CD4-positive, CD25-positive, alpha-beta regulatory T cell (primary cell): ENCODE results near the gene R3HDM2. TPM values are rescaled to one million over a fixed set of nuclear protein-coding genes. Genes with fewer than 3 reads are reported as not detected.
"Not testable (repeated sequence)": the region's sequence is repeated elsewhere in the genome, so short reads cannot be mapped to it uniquely, and the experiment has no call there.

Source experiments
- ATAC-seq, 2 donors: fragments of 150-1000 bp; cut with Tn5 transposase; one replicate each; pipeline ENCODE4 v1.10.0; 2021; ENCODE audit warnings: low read depth in 2 of 2, moderate number of reproducible peaks in 2 of 2, moderate library complexity in 1 of 2
- DNase-seq, 3 donors: peaks; one replicate each; pipeline versions ENCODE4 v3.0.0 to v3.0.0-alpha.2; 2012 to 2022; ENCODE audit warnings: mixed read lengths in 1 of 3
- H3K27ac ChIP-seq: one replicate; pipeline ENCODE4 v1.7.0; 2013; ENCODE audit warnings: mild to moderate bottlenecking, low read length; ENCODE audit not compliant: insufficient read depth, poor library complexity, severe bottlenecking
- H3K27me3 ChIP-seq: one replicate; pipeline ENCODE4 v1.7.0; 2013; ENCODE audit warnings: low read length; ENCODE audit not compliant: control insufficient read depth, insufficient read depth
- H3K36me3 ChIP-seq: one replicate; pipeline ENCODE4 v1.7.0; 2013; ENCODE audit warnings: mild to moderate bottlenecking, low read length, moderate library complexity; ENCODE audit not compliant: control insufficient read depth, insufficient read depth
- H3K4me1 ChIP-seq: 2 replicates; pipeline ENCODE4 v1.7.0; 2013; ENCODE audit warnings: mild to moderate bottlenecking, low read length; ENCODE audit not compliant: insufficient read depth, control insufficient read depth, poor library complexity, severe bottlenecking
- H3K4me3 ChIP-seq: one replicate; pipeline ENCODE4 v1.7.0; 2013; ENCODE audit warnings: low read depth, mild to moderate bottlenecking, low read length, moderate library complexity
- H3K9me3 ChIP-seq, 2 experiments: 1 replicate in 1 of 2; 2 replicates in 1 of 2; pipeline ENCODE4 v1.7.0; 2013; ENCODE audit warnings: low read length in 2 of 2, mild to moderate bottlenecking in 1 of 2, moderate library complexity in 1 of 2; ENCODE audit not compliant: control insufficient read depth in 2 of 2
- H3K27ac Mint-ChIP-seq, 3 donors: one replicate each; pipeline ENCODE4 v1.8.0; 2020 to 2022; ENCODE audit warnings: mild to moderate bottlenecking in 3 of 3, mixed read lengths in 3 of 3, moderate library complexity in 2 of 3
- H3K27me3 Mint-ChIP-seq: one replicate; pipeline ENCODE4 v1.8.0; 2022; ENCODE audit warnings: mild to moderate bottlenecking, mixed read lengths
- H3K36me3 Mint-ChIP-seq: one replicate; pipeline ENCODE4 v1.8.0; 2020; ENCODE audit warnings: mixed read lengths
- H3K4me1 Mint-ChIP-seq, 4 donors: one replicate each; pipeline ENCODE4 v1.8.0; 2020 to 2022; ENCODE audit warnings: mixed read lengths in 4 of 4, mild to moderate bottlenecking in 1 of 4
- H3K4me3 Mint-ChIP-seq, 4 donors: one replicate each; pipeline ENCODE4 v1.8.0; 2020 to 2022; ENCODE audit warnings: mild to moderate bottlenecking in 4 of 4, mixed read lengths in 4 of 4, moderate library complexity in 3 of 4
- H3K9me3 Mint-ChIP-seq, 7 donors: one replicate each; pipeline ENCODE4 v1.8.0; 2020 to 2022; ENCODE audit warnings: mixed read lengths in 7 of 7, mild to moderate bottlenecking in 3 of 7, moderate library complexity in 2 of 7
- polyA plus RNA-seq, 4 donors: library from polyadenylated mRNA; unstranded; fragments of 300-500 nt; fragmentation: Illumina TruSeq; gene quantifications; one replicate each; pipeline ENCODE4 v1.2.3, GENCODE V29; 2021
- total RNA-seq: library from RNA; stranded (reverse); gene quantifications from one replicate; pipeline ENCODE4 v1.2.3, GENCODE V29; 2022

Gene R3HDM2
- total and polyA plus RNA-seq, 5 donors from 2014 or later: 6.0 to 115 (median 8.1) TPM

GRCh38 chr12:57415088-57415487 is 15.8 kb downstream of the R3HDM2 start:
- H3K36me3 Mint-ChIP-seq: peaks cover 5% of the 10 kb centered on the region
- Histone ChIP-seq H3K9me3 (no peaks in the 10 kb centered on the region), H3K4me3 (no peak overlapping the region), H3K27me3 (no peaks in the 10 kb centered on the region), H3K27ac (no peak overlapping the region), H3K4me1 (peaks cover 4% of the 10 kb centered on the region), H3K36me3 (peaks cover 10% of the 10 kb centered on the region)
- H3K27ac Mint-ChIP-seq: peak overlapping the region in 2 of 3 donors; percentile 54 to 77
- H3K27me3 Mint-ChIP-seq: no peaks in the 10 kb centered on the region
- ATAC-seq (no peak), DNase-seq (no peak)
- no peaks in the 10 kb centered on the region for H3K9me3 Mint-ChIP-seq
- H3K4me3 Mint-ChIP-seq: peak overlapping the region in 1 of 4 donors; percentile 9
- H3K4me1 Mint-ChIP-seq: peaks cover 31 to 68% (median 44%) of the 10 kb centered on the region in 4 donors

DNA sequence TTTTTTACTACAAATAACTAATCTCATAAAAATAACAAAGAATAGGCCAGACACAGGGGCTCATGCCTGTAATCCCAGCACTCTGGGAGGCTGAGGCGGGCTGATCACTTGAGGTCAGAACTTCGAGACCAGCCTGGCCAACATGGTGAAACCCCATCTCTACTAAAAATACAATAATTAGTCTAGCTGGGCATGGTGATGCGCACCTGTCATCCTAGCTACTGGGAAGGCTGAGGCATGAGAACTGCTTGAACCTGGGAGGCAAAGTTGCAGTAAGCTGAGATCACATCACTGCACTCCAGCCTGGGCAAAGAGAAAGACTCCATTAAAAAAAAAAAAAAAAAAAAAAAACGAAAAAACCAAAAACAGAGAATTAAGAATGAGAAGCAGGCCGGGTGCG is 16.7 kb downstream of the R3HDM2 start:
- not testable (repeated sequence) for H3K27me3 ChIP-seq, H3K36me3 Mint-ChIP-seq, H3K27me3 Mint-ChIP-seq, DNase-seq, H3K4me1 ChIP-seq, H3K9me3 ChIP-seq, H3K4me3 Mint-ChIP-seq, H3K27ac ChIP-seq, ATAC-seq, H3K9me3 Mint-ChIP-seq, H3K4me3 ChIP-seq, H3K27ac Mint-ChIP-seq
- H3K36me3 ChIP-seq: peaks cover 10% of the 10 kb centered on the region
- peaks cover 36 to 68% (median 39%) of the 10 kb centered on the region in 4 donors for H3K4me1 Mint-ChIP-seq

DNA sequence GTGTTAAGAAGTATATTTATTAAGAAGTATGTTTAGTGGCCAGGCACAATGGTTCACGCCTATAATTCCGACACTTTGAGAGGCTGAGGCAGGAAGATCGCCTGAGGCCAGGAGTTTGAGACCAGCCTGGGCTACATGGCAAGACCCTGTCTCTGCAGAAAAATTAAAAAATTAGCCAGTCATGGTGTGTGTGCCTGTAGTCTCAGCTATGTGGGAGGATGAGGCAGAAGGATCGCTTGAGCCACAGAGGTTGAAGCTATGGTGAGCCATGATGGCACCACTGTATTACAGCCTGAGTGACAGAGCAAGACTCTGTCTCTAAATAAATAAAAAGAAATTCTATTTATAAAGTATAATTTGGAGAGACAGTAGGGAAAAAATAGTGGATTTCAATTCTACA is 20.3 kb downstream of the R3HDM2 start:
- H3K36me3 ChIP-seq: peaks cover 6% of the 10 kb centered on the region
- no peaks in the 10 kb centered on the region for H3K27me3 ChIP-seq
- Mint-ChIP-seq H3K9me3 (no peaks in the 10 kb centered on the region), H3K36me3 (peaks cover 4% of the 10 kb centered on the region), H3K4me1 (peaks cover 23 to 53% (median 27%) of the 10 kb centered on the region in 4 donors), H3K4me3 (no peak overlapping the region), H3K27ac (no peak overlapping the region), H3K27me3 (no peaks in the 10 kb centered on the region)
- no peak overlapping the region for H3K4me3 ChIP-seq
- peaks cover 4% of the 10 kb centered on the region for H3K4me1 ChIP-seq
- no peak for DNase-seq
- no peaks in the 10 kb centered on the region for H3K9me3 ChIP-seq
- ATAC-seq: no peak
- H3K27ac ChIP-seq: no peak overlapping the region

GRCh38 chr12:57404966-57405640 is 25.7 kb downstream of the R3HDM2 start:
- peaks cover 21 to 28% (median 23%) of the 10 kb centered on the region in 4 donors for H3K4me1 Mint-ChIP-seq
- Histone ChIP-seq H3K27me3 (no peaks in the 10 kb centered on the region), H3K4me1 (no peaks in the 10 kb centered on the region), H3K36me3 (peaks cover 4% of the 10 kb centered on the region), H3K9me3 (no peaks in the 10 kb centered on the region), H3K4me3 (no peak overlapping the region), H3K27ac (no peak overlapping the region)
- peak overlapping the region in 2 of 3 donors; percentile 38 to 52 for H3K27ac Mint-ChIP-seq
- DNase-seq: no peak
- no peaks in the 10 kb centered on the region for H3K27me3 Mint-ChIP-seq
- H3K36me3 Mint-ChIP-seq: peaks cover 4% of the 10 kb centered on the region
- no peak for ATAC-seq
- no peaks in the 10 kb centered on the region for H3K9me3 Mint-ChIP-seq
- H3K4me3 Mint-ChIP-seq: no peak overlapping the region

- peaks cover 24 to 29% (median 26%) of the 10 kb centered on the region in 4 donors for H3K4me1 Mint-ChIP-seq
- DNase-seq, H3K36me3 Mint-ChIP-seq, H3K27me3 Mint-ChIP-seq, H3K9me3 Mint-ChIP-seq, H3K36me3 ChIP-seq, H3K27me3 ChIP-seq, ATAC-seq, H3K4me3 ChIP-seq, H3K27ac Mint-ChIP-seq, H3K4me1 ChIP-seq, H3K27ac ChIP-seq, H3K9me3 ChIP-seq, H3K4me3 Mint-ChIP-seq: not testable (repeated sequence)
Measured at GRCh38 chr12:57402156-57402555, 28.7 kb downstream of the R3HDM2 start.

DNA sequence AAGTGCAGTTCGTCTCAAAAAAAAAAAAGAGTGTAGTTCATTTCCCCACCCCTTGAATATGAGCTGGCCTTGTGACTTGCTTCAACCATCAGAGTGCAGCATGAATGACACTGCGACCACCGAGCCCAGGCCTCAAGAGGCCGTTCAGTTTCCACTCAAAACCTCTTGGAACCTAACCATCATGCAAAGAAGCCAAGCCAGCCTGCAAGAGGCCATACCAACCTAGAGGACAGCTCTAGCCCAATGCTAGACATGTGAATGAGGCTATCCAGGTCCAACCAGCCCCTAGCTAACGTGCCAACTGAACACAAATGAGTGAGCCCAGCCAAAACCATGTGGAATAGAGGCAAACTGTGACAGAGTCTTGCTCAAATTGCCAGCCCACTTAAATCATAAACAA is 29.7 kb downstream of the R3HDM2 start:
- Mint-ChIP-seq H3K4me1 (peaks cover 20 to 29% (median 23%) of the 10 kb centered on the region in 4 donors), H3K27me3 (no peaks in the 10 kb centered on the region), H3K36me3 (no peaks in the 10 kb centered on the region), H3K9me3 (no peaks in the 10 kb centered on the region), H3K4me3 (no peak overlapping the region), H3K27ac (no peak overlapping the region)
- ATAC-seq (no peak), DNase-seq (no peak)
- H3K27me3 ChIP-seq: no peaks in the 10 kb centered on the region
- no peak overlapping the region for H3K4me3 ChIP-seq
- no peaks in the 10 kb centered on the region for H3K4me1 ChIP-seq
- H3K27ac ChIP-seq: no peak overlapping the region
- peaks cover 6% of the 10 kb centered on the region for H3K36me3 ChIP-seq
- no peaks in the 10 kb centered on the region for H3K9me3 ChIP-seq

- H3K9me3 ChIP-seq, H3K36me3 ChIP-seq, ATAC-seq, H3K27me3 ChIP-seq, H3K4me3 Mint-ChIP-seq, H3K27ac ChIP-seq, H3K4me3 ChIP-seq, H3K27me3 Mint-ChIP-seq, H3K4me1 ChIP-seq, H3K9me3 Mint-ChIP-seq, H3K36me3 Mint-ChIP-seq, DNase-seq: not testable (repeated sequence)
- peaks cover 13 to 23% (median 15%) of the 10 kb centered on the region in 4 donors for H3K4me1 Mint-ChIP-seq
- peak overlapping the region in 2 of 3 donors; percentile 12 to 83 for H3K27ac Mint-ChIP-seq
Measured at GRCh38 chr12:57399718-57400463, 31.0 kb downstream of the R3HDM2 start.
